ENCODE measurements around the gene HSDL2.
"Not testable (repeated sequence)": the region's sequence is repeated elsewhere in the genome, so short reads cannot be mapped to it uniquely, and the experiment has no call there.

The HSDL2 gene

DNA sequence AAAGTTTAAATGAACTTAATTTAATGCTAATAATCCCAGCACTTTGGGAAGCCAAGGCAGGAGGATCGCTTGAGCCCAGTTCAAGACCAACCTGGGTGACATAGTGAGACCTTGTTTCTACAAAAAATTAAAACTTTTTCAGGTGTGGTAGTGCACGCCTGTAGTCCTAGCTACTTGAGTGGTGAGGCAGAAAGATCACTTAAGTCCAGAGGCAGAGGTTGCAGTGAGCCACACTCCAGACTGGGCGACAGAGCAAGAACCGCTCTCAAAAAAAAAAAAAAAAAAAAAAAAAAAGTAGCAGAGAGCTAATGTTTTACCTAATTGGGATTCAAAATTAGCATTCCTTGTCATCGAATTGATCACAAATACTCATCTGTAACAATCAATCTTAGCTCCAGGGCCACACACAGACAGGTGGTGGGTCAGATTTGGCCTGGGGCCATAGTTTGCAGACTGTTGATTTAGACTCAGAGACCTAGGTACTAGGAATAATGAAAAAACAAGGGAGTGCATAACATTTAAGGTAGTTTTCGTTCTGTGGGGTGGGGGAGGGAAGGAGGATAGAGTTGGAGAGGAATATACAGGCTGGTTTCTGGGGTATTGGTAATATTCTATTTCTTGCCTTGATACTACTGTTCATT is 21.4 kb downstream of the HSDL2 start:
- no peak for DNase-seq

DNA sequence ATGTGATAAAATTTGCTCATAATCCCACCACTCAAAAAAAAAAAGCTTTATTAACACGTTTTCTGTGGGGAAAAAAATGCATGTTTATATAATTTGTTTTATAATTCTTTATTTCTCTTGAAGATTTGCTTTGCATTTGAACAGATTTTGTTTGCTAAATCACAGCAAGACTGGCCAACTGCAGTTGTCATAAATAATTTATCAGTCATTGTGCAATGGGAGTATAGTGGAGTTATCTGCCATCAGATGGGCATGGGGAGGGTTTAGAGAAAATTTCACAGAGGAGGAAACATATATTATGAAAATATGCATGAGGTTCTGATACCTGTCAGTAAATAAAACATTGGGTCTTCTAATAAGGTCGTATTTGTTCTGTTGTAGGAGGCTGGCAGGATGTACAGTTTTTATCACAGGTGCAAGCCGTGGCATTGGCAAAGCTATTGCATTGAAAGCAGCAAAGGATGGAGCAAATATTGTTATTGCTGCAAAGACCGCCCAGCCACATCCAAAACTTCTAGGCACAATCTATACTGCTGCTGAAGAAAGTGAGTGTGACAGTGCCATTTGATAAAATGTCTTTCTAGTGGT is 23.8 kb downstream of the HSDL2 start:
- DNase-seq = no peak

DNA sequence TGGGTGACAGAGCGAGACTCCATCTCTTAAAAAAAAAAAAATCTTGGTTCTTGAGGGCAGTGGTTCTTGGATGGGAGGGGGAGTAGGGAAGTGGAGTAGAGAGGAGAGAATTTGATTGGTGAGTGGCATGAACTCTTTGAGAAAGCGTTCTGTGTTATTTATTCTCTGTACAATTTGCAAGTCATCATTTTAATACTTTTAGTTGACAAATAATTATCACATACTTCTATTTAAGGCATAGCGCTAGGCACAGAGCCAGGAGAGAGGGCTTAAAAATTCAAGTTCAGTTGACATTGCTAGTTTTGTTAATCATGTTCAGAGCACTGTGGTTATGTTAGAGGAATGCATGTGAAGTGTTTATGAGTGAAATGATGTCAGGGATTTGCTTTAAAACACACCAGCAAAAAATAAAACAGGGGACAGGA is 24.6 kb downstream of the HSDL2 start:
- no peak for DNase-seq

DNA sequence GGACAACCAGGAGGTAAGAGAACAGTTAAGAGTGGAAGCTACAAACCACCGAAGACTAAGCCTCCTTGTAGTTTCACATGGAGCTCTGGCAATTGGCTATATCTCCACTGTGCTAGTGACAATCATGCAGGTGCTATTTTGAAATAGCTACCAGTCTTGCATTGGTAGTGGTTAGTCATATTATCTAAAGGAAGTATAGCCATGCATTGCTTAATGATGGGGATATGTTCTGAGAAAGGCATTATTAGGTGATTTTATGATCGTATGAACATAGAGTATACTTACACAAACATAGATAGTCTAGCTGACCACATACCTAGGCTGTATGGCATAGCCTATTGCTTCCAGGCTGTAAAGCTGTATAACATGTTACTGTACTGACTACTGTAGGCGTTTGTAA is 28.4 kb downstream of the HSDL2 start:
- DNase-seq = no peak

DNA sequence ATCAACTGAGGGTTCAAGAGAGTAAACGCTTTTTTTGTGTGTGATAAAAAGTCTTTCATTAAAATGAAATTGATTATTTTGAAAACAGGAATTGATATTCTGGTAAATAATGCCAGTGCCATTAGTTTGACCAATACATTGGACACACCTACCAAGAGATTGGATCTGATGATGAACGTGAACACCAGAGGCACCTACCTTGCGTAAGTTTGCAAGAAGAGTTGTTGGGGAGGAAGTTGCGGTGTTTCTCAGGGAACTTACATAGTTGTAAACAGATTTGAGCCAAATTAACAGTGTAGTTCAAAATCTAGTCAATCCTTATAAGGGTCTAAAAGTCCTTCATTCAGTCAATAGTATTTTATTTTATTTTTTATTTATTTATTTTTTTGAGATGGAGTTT is 28.9 kb downstream of the HSDL2 start:
- no peak for DNase-seq

DNA sequence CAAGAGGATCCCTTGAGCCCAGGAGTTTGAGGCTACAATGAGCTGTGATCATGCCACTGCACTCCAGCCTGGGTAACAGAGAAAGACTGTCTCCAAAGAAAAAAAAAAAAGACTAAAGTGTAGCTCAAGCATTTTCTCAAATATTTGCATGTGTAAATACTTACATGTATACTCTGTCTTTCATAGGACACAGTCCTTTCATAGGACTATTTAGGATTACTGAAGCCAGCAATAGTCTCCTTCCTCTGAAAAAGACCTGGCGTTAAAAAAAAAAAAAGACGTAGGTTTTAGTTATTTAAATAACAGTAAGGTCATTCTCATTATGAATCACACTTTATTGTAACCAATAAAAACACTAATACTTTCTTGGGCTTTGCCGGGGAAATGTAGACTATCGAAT is 29.9 kb downstream of the HSDL2 start:
- no peak for DNase-seq

DNA sequence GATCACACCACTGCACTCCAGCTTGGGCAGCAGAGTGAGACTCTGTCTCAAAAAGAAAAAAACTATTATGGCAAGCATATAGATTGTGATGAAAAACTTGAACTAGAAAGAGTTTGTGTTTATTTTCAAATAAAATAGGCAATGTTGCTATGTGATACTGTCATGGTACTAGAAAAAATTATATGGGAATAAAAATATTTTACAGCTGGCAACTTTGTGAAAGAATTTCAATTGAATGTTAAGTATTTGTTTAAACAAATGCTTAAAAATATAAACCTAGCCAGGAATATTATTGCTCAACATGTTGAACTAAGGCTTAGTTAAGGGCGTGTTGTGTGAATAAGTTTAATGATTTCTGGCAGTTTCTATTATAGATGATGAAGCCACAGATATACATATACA is 31.7 kb downstream of the HSDL2 start:
- no peak for DNase-seq

DNA sequence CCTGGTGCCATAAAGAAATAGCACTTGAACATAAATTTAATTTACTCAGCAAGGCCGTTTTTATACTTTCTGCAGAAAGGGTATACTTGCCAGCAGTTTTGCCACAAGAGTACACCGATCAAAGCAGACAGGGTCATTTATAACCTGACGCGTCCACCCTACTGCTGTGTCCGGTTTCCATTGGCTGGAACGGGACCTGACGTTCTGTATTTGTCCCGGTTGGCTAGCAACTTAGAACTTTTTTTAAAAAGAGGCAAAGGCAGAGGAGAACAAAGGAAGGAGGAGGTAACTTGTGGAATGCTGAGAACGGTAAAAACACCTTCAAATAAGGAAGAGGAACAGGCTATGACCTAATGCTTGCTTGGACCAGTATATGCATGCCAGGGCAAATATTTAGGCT is 33.8 kb downstream of the HSDL2 start:
- not testable (repeated sequence) for DNase-seq

DNA sequence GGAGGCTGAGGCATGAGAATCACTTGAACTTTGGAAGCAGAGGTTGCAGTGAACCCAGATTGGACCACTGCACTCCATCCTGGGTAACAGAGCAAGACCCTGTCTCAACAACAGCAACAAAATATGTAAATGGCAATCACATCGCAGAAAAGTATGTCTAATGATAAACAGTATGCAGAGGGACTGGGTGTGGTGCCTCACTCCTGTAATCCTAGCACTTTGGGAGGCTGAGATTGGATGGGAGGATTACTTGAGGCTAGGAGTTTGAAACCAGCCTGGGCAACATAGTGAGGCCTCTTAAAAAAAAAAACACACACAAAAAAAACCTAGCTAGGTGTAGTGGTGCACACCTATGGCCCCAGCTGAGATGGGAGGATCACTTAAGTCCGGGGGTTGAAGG is 40.3 kb downstream of the HSDL2 start:
- DNase-seq = no peak

DNA sequence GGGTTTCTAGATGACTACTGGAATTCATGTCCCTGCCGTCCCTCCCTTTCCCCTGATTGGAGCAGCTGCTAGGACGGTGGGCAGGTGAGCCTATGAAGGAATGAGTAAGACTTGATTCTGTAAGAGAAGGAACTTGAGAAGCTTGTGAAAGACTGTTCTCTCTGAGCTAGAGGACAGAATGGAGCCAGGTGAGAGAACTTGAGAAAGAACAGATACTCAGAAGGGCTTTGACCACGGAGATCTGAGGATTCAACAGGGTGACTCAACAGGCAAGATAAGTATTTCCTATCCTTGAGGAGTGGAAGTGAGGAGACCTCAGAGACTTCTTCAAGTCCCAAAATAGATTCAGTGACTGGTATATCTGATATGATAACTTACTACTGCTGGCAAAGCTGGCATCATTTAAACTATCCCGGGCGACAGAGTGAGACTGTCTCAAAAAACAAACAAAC is 41.9 kb downstream of the HSDL2 start:
- no peak for DNase-seq

DNA sequence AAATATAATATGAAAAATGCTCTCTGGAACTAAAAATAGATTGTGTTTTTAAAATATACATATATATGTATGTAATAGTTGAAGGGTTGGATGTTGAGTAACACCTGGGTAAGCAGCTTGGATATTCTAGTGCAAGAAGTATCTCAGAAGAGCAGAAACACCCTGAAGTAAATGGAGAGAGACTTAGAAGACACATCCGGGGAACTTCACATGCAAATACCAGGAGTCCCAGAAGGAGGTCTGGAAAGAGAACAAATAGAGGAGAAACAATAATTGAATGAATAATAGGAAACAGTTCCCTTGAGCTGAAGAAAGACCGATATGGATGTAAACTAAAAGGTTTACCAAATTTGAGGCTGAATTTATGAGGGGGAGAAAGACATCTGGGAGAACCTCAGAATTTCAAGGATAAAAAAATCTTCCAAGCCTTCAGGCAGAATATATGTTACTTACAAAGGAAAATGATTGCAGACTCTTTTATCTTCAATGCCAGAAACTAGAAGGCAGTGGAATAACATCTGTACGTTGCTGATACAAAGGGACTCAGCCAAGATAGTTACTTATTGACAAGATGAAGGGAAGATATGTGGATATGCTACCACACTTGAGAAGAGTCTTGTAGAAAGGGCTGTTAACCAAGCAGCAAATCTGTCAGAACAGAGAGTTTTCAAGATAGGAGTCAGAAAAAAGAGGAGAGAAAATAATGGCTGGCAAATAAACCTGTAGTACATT is 42.7 kb downstream of the HSDL2 start:
- DNase-seq = no peak

DNA sequence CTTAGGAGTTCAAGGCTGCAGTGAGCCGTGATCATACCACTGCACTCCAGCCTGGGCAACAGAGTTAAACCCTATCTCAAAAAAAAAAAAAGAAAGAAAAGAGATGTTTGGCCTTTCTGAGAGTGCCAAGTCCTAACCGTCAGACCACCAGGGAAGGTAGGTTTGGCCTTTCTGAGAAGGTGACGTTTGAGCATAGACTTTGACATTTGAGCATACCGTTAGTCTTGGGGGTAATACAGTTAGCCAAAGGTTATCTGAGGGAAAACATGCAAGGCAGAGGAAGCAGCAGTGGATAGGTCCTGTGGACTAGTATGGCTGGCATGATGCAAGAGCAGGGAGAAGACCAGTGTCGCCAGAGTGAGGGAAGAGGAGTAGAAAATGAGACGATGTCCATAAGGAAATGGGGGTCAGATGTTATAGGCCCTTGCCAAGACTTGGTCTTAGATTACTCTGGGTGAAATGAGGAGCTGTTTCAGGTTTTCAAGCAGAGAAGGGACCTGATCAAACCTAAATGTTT is 50.2 kb downstream of the HSDL2 start:
- no peak for DNase-seq

DNA sequence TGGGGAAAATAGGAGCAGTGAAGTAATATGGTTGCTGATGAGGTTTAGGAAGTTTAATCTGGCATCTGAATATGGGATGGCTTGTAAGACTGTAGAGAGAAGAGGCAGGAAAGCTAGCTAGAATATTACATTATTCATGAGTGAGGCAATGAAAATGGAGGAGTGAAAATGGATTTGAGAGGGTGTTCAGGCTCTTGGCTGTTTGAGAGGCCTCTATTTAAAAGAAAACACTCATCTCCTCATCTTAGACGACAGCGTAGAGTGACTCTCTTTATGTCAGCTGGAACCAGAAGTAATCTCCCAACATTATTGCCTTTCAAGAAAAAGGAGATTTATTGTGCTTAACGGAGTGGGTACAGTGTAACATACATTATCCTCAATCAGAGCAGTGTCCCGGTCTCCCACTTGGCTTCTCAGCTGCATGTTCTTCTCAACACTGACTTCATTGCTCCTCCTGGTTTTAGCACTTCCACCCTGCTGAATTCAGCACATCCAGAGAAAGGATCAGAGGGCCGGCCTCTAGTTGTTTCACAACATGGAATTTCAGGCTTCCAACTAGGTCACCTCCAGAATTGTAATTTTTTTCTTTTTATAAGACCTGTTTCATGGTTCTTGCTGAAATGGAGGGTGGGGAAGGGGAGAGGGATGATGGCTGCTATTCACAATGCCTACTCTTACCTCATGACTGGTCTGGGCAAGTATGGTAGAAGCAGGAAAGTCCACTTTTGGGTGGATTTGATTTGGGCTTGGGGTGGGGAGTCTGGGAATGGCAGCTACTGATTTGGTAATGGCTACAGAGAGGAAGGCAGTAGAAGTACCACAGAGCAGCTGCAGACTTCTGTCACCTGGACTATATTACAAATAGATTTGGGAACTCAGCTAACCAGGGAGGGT is 53.8 kb downstream of the HSDL2 start:
- DNase-seq = peak; percentile 53 to 67

DNA sequence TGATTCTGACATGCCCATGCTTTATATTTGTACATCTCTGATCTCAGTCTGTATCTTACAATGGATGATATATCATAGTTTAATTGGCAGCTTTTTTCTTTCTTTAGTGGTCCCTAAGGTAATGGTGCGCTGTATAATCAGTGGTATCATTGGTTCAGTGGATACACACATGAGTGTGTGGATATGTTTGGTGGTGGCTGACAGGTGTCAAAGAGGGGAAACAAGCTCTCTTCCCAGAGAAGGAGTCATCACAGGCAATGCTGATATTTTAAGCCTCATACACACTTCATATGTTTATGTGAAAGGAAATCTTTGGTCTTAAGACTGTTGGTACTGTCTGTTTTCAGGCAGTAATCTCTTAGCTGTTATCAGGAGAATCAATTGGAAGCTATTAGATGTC is 54.6 kb downstream of the HSDL2 start:
- DNase-seq = no peak

DNA sequence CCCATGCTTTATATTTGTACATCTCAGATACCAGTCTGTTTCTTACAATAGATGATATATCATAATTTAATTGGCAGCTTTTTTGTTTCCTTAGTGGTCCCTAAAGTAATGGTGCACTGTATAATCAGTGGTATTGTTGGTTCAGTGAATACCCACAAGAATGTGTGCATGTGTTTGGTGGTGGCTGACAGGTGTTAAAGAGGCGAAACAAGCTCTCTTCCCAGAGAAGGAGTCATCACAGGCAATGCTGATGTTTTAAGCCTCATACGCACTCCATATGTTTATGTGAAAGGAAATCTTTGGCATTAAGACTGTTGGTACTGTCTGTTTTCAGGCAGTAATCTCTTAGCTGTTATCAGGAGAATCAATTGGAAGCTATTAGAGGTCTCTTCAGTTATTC is 57.5 kb downstream of the HSDL2 start:
- DNase-seq = peak in 1 of 2 experiments; percentile 12

DNA sequence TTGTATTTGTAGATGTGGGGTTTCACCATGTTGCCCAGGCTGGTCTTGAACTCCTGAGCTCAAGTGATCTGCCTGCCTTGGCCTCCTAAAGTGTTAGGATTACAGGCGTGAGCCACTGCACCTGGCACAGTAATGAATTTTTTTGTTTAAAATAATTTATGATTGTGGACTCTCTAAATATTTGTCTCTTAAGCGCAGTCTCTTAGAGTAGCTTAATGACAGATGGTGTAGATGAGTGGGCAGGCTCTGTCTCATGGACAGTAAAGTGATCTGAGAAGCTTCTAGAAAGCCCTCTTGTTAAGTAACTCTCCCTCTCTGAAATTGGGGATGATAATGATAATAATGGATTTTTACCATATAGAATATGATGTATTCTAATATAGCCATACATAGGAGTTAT is 59.3 kb downstream of the HSDL2 start:
- no peak for DNase-seq

DNA sequence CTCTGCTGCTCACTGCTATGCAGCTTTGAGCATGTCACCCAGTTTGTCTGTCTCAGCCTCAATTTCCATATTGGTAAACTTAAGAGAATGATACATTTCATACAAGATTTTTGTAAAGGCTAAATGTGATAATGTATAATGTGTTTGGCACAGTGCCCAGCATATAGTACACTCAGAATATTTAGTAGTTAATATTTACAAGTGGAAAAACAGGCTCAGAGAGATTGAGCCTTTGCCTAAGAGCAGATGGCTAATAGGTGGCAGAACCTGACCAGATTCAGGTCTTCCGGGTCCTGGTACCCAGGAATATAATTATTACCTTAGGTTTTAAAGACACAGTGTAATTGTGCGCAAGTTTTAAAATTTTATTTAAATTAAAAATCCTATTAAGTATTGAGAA is 59.9 kb downstream of the HSDL2 start:
- no peak for DNase-seq

DNA sequence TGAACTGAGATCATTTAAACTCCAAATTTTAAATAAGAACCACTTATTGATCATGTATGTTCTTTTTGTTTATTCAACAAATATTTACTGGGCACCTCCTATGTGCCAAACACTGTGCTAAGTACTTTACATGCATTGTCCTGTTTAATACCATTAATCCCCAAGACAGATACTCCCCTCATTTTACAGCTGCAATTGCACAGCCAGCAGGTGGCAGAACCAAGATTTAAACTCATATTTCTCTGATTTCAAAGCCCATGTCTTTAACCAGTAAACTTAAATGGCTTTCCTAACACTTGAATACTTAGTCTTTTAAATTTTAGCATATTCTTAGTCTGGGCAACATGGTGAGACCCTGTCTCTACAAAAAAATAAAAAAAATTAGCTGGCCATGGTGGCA is 63.3 kb downstream of the HSDL2 start:
- DNase-seq = no peak

DNA sequence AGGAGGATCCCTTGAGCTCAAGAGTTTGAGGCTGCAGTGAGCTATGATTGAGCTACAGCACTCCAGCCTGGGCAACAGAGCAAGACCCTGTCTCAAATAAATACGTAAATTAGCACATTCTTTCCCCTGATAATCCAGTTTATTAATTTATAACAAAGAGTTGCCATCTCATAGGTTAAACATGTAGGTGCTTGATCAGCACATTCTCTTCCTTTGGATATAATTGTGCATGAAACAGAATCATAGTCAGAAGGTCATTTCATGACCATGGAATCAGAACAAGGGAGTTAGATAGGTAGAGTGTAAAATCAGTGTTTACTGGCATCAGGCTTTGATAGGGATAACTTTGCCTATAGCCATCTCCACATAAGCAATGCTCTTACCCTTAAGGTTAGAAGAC is 63.7 kb downstream of the HSDL2 start:
- DNase-seq = no peak

DNA sequence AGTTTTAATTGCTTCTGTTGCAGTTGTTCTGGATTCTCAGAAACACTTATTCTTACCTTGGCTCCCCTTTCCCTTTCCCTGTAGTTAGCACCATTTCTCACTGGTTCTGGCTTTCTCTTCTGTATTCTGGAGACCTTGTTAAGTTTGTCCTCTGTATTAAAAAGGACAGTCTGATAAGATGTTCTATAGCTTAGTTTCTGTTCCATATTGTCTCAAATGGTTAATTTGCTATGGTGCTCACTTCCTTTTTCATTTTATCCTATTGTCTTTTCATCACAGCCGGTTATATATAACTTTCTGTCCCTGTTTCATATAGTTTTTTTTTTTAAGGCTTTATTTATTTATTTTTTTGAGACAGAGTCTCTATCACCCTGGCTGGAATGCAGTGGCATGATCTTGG is 65.3 kb downstream of the HSDL2 start:
- DNase-seq = no peak

DNA sequence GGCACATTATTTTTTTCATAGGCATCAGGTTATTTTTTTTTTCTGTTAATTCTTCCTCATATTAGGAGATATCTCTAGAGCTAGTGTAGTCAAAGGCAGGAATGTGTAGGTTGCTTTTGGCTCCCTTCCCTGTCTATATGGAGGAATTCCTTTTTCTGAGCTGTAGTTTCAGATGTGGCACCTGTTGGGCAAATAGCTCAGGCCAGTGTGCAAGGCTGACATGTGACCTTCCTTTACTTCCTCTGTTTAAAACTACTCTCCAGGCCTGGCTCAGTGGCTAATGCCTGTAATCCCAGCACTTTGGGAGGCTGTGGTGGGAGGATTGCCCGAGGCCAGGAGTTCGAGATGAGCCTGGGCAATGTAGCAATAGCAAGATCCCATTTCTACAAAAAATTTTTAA is 66.2 kb downstream of the HSDL2 start:
- DNase-seq = no peak

DNA sequence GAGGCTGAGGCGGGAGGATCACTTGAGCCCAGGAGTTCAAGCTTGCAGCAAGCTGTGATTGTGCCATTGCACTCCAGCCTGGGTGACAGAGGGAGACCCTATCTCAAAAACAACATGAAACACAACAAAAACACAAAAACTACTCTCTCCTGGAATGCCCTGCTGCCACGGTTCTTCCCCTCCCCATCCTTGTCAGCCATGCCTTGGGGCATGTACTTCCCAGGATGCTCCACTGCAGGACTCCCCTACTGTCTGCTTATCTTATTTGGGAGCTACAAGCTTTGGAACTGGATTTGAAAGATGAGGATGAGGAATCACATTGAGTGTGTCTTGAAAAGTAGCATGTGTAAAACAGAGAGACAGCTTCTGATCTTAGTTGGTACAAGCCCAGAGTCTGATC is 66.6 kb downstream of the HSDL2 start:
- no peak for DNase-seq

DNA sequence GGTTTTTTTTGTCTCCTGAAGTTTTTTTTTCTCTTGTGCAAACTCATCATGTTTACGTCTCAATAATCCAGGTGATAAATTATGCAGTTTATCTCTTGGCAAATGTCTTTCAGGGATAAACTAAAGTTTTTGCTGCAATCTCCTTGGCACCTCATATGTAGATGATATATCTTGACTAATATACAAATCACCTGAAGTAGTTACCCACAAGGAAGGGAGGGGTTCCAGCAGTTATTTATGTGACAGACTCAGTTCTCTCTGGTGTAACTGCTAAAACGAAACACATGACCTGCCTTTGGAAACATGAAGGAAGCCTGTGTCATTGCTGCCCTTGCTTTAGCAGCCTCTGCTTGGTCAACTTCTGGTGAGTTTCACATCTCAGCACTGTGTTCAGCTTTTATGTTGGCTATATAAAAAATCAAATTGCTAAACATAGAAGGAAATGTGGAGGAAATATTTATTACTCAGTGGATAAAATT is 67.4 kb downstream of the HSDL2 start:
- no peak for DNase-seq
